ENCODE data around the gene LRRC71. TPM values are rescaled to one million over a fixed set of nuclear protein-coding genes. Genes with fewer than 3 reads are reported as not detected.

LRRC71 gene
- total and polyA plus RNA-seq, 2 of the 8 experiments (the other 6 are each of a cell fraction or from before 2014, with no cell fraction given) = 0.05 TPM; not detected in 1

DNA sequence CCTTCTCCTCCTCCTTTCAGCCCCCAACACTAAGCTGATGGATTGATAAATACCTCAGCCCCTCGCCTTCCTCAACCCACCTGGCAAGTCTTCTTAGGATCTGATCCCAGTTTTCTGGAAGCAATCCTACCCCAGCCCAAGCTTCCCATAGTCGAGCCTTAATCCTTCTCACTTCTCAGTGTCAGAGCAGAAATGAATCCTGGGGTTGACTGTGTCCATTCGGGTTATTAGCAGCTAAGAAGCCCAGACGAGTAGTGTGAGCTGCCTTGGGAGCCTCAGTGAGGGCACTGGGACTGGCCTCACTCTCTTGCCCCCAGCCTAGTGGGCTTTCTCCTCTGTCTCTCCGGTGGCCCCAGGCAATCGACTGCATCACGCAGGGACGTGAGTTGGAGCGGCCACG lies 39.3 kb upstream of the LRRC71 start:
- H3K9me3 ChIP-seq (ENCODE audit: insufficient read depth in 2 of 2, low read depth in 1 of 2, low read length in 1 of 2) = no peaks in the 10 kb centered on the region
- H3K27ac ChIP-seq (ENCODE audit: low read depth, low read length) = no peak overlapping the region
- no peak overlapping the region for H2BK20ac ChIP-seq (ENCODE audit: low read length)
- no peaks in the 10 kb centered on the region for H3K79me1 ChIP-seq (ENCODE audit: low read depth, low read length)
- no peak overlapping the region for H2BK120ac ChIP-seq (replicated peaks; ENCODE audit: low read depth, low read length)
- 83% methylated on average over 10 of the region's 10 CpGs; no CpG with 5 or more reads in 1 of the 2 experiments for WGBS, 2 experiments (ENCODE audit: extremely low coverage in 1 of 2, insufficient coverage in 1 of 2, insufficient read length in 1 of 2, insufficient replicate concordance in 2 of 2, low coverage in 1 of 2, low lambda C conversion rate in 2 of 2, missing lambda C conversion rate in 1 of 2)
- no peak overlapping the region for H3K4me3 ChIP-seq (ENCODE audit: extremely low read depth in 1 of 4, insufficient read depth in 2 of 4, low read depth in 3 of 4, low read length in 4 of 4)
- H2AK5ac ChIP-seq (ENCODE audit: low read depth, low read length) = no peak overlapping the region
- H2BK5ac ChIP-seq (ENCODE audit: low read depth, low read length) = no peak overlapping the region
- H3K4ac ChIP-seq (replicated peaks; ENCODE audit: insufficient read length, low read depth, low read length) = no peak overlapping the region
- H3K56ac ChIP-seq (replicated peaks; ENCODE audit: insufficient read length, low read depth, low read length) = no peak overlapping the region
- H3K14ac ChIP-seq (ENCODE audit: insufficient read length) = no peak overlapping the region
- no peaks in the 10 kb centered on the region for H3K79me2 ChIP-seq (ENCODE audit: control insufficient read depth in 1 of 2, insufficient read depth in 2 of 2, low read length in 2 of 2)
- H2AFZ ChIP-seq (ENCODE audit: low read length) = no peak overlapping the region
- DNase-seq (ENCODE audit: low read depth in 1 of 2, low spot score in 2 of 2) (no peak), FAIRE-seq (no peak)
- ChIA-PET POLR2A (ENCODE audit: partially characterized antibody) (interaction anchor here (1.1 to 1.7 kb wide), 2 partner anchors 8 to 140 kb away, joined by 4 to 5 read pairs; partner anchors contain the start of gene MRPL24), CTCF (ENCODE audit: partially characterized antibody) (interaction anchor here (0.6 to 31.4 kb wide), 15 partner anchors 8 to 257 kb away, joined by 3 to 719 read pairs (median 4); partner anchors contain the start of genes INSRR, LRRC71, NTRK1 and PEAR1)
- H4K91ac ChIP-seq (replicated peaks; ENCODE audit: insufficient read length, low read length) = no peak overlapping the region
- TF ChIP-seq PHF8 (conservative IDR thresholded peaks at IDR 0.05; ENCODE audit: low read depth, low read length) (no peak), EZH2 (IDR thresholded peaks at IDR 0.05; ENCODE audit: low read depth, low read length, severe bottlenecking) (no peak)
- TF ChIP-seq, protein P1, sequence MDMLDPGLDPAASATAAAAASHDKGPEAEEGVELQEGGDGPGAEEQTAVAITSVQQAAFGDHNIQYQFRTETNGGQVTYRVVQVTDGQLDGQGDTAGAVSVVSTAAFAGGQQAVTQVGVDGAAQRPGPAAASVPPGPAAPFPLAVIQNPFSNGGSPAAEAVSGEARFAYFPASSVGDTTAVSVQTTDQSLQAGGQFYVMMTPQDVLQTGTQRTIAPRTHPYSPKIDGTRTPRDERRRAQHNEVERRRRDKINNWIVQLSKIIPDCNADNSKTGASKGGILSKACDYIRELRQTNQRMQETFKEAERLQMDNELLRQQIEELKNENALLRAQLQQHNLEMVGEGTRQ (IDR thresholded peaks at IDR 0.05; ENCODE audit: low read length) = no peak
- no peak overlapping the region for H3K9ac ChIP-seq (replicated peaks in 1 of 4; ENCODE audit: extremely low read depth in 1 of 4, low read depth in 3 of 4, low read length in 3 of 4)
- peaks cover 0 to 34% (median 25%) of the 10 kb centered on the region in 4 experiments; a peak in 6 of 7 replicates for H3K27me3 ChIP-seq (replicated peaks in 1 of 4; ENCODE audit: control insufficient read depth in 3 of 4, extremely low read depth in 1 of 4, insufficient read depth in 3 of 4, low read length in 3 of 4)
- H2BK12ac ChIP-seq (ENCODE audit: low read depth, low read length) = no peak overlapping the region; the same call in 1 of the 2 replicates
- H3K36me3 ChIP-seq (ENCODE audit: control insufficient read depth in 2 of 4, insufficient read depth in 4 of 4, low read length in 3 of 4) = no peaks in the 10 kb centered on the region
- H4K5ac ChIP-seq (ENCODE audit: insufficient read length, low read depth, low read length) = no peak overlapping the region
- no peak overlapping the region for H2BK15ac ChIP-seq (ENCODE audit: low read length)
- H4K20me1 ChIP-seq (replicated peaks in 1 of 2; ENCODE audit: control insufficient read depth in 1 of 2, insufficient read depth in 2 of 2, low read length in 2 of 2) = peaks cover 0 to 3% of the 10 kb centered on the region in 2 experiments
- H3K23ac ChIP-seq (ENCODE audit: insufficient read length) = no peak overlapping the region
- no peak overlapping the region for H4K8ac ChIP-seq (ENCODE audit: extremely low read depth, insufficient read depth, low read length)
- 0 out of 2 replicates have a peak, but pooled peaks cover 2% of the 10 kb centered on the region for H3K23me2 ChIP-seq (ENCODE audit: low read depth, low read length)
- H3K4me1 ChIP-seq (replicated peaks in 1 of 4; ENCODE audit: control insufficient read depth in 3 of 4, insufficient read depth in 4 of 4, low read length in 3 of 4) = peaks cover 3 to 22% (median 8%) of the 10 kb centered on the region in 4 experiments
- no peak overlapping the region for H3K4me2 ChIP-seq (ENCODE audit: insufficient read depth in 1 of 2, low read depth in 2 of 2, low read length in 2 of 2)
- no peak overlapping the region for H3K18ac ChIP-seq (ENCODE audit: extremely low read depth, low read length)
